ENCODE measurements around the gene PCNT.
"Not testable (repeated sequence)": the region's sequence is repeated elsewhere in the genome, so short reads cannot be mapped to it uniquely, and the experiment has no call there.

The PCNT gene

DNA sequence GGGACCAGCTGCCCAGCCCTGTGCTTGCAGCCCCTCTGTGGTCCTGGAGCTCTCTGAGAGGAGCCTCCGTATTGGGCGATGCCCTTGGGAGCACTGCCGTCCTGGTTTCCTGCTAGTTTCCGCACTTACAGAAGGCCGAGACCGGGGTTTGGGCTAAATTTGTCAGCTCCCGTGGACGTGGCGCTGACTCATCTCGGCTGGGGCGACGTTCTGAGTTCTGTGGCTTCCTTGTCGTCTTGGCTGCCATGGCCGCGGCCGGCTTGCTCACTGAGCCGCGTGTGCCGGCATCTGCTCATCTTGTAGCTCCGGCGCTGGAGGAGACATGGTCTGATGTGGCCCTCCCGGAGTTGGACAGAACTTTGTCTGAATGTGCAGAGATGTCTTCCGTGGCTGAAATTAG, 64.9 kb downstream of the PCNT start:
- no peak for DNase-seq

GRCh38 chr21:46390603-46391545, 66.9 kb downstream of the PCNT start:
- no peak for DNase-seq

- DNase-seq = no peak
Measured at GRCh38 chr21:46391773-46392172, 67.8 kb downstream of the PCNT start.

DNA sequence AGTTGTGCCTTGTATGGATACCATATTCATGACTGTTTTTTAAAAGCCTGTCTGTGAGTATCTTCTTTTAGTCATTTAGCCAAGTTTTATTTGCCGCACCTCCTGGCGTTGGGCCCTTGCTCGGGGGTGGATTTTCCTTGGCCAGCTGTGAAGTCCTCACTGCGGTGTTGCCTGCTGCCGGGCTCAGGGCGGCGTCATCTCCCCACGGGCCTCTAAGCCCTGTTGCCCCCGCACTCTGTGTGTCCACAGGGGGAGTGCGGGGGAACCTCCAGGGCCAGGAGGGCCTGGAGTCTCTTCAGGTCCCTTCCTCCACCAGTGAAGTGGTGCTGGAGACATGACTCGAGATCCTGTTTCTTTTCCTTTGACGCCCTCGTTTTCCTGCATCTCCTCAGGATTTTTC, 69.0 kb downstream of the PCNT start:
- no peak for DNase-seq

GRCh38 chr21:46393451-46393940, 69.5 kb downstream of the PCNT start:
- DNase-seq = no peak

DNA sequence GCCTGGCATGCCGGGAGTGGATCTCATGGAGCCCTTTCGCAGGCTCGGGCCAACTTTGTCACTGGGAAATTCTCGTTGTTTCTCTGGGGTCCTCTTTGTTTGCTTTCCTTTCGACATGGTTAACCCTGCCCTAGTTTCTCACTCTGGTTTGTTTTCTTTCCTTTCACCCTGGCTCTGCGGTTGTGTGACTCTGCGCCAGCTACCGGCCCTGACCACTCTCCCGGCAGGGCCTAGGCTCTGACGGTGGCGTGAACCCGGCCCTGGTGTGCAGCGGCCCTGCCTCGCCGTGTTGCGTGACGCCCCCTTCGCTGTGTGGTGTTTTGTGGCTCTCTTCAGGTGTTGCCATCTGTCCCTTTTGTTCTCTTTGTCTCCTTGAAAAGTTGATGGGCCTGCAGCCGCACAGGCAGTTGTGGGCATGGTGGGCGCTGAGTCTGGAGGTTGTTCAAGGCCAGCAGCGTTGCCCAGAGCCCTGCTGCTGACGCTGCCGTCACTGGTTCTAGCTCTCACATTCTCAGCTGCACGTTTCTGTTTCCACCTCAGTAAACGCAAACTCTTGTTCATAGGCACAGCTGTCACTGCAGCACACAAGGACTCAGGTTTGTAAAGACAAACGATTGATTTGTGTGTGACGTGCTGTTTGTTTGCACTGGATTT, 70.1 kb downstream of the PCNT start:
- DNase-seq = no peak

- DNase-seq = no peak
Measured at GRCh38 chr21:46394595-46395104, 70.7 kb downstream of the PCNT start.

- no peak for DNase-seq
Measured at GRCh38 chr21:46397211-46397905, 73.4 kb downstream of the PCNT start.

- DNase-seq = no peak
Measured at GRCh38 chr21:46397993-46398392, 74.0 kb downstream of the PCNT start.

DNA sequence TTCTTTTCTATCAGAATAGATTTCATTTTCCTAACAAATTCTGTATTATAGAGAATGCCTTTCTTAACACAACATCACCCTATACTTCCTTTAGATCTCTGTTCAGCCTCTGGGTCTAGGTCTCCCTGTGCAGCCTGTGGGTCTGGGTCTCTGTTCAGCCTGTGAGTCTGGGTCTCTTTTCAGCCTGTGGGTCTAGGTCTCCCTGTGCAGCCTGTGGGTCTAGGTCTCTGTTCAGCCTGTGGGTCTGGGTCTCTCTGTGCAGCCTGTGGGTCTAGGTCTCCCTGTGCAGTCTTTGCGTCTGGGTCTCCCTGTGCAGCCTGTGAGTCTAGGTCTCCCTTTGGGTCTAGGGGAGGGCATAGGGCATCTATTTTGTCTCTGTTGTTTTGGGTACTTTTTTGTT, 75.2 kb downstream of the PCNT start:
- DNase-seq = no peak

DNA sequence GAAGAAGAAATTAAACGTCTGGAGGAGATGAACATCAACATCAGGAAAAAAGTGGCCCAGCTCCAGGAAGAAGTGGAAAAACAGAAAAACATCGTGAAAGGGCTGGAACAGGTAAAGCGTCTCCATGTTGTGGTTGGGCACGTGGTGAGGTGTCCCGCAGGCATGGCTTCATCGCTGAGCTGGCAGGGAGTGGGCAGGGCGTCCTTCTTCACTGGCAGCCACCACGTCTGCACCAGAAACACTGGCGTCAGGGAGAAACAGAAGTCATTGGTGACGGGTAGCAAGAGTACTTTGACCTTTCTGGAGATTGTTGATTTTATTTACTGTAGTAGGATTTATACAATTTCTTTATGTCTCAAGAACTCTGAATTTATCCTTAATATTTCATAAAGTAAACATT, 75.7 kb downstream of the PCNT start:
- DNase-seq = no peak

GRCh38 chr21:46401186-46401910, 77.4 kb downstream of the PCNT start:
- DNase-seq = no peak

GRCh38 chr21:46402421-46402820, 78.5 kb downstream of the PCNT start:
- no peak for DNase-seq

GRCh38 chr21:46403234-46403811, 79.4 kb downstream of the PCNT start:
- not testable (repeated sequence) for DNase-seq

DNA sequence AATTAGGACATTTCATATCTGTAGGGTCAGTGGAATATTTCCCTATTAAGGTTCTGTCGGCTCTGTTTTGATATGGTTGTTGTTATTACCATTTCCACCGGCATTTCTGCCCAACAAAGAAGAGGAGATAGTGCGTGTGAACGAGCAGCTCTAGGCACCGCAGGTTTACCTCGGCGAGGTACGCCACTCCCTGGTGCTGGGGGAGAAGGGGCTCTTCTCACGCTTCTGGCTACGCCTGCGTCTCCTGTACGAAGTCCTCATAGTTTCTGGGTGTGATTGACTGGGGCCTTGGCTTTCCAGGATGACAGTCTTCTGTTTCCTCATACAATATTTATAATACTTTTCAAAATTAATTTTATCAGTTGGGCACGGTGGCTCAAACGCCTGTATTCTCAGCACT, 80.3 kb downstream of the PCNT start:
- no peak for DNase-seq

DNA sequence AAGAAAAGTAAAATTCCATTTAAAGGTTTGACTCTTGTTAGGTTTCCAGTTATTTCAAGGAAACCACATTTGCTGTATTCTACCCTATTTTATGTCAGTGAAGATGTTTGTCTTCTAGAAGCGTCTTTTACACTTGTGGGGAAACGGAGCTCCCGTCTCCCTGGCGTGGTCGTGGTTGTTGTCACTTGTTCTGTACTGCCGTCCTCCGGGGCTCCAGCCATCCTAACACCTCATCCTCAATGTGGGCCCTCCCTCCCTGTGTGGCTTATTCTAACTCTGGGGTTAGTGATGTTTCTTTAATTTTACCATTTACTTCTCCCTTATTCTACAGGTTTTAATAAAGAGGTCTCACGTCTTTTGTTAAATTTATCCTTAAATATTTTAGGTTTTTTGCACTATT, 82.0 kb downstream of the PCNT start:
- no peak for DNase-seq

GRCh38 chr21:46409641-46410406, 85.9 kb downstream of the PCNT start:
- no peak for DNase-seq

GRCh38 chr21:46410516-46410915, 86.6 kb downstream of the PCNT start:
- no peak for DNase-seq

- no peak for DNase-seq
Measured at GRCh38 chr21:46411236-46411635, 87.3 kb downstream of the PCNT start.

DNA sequence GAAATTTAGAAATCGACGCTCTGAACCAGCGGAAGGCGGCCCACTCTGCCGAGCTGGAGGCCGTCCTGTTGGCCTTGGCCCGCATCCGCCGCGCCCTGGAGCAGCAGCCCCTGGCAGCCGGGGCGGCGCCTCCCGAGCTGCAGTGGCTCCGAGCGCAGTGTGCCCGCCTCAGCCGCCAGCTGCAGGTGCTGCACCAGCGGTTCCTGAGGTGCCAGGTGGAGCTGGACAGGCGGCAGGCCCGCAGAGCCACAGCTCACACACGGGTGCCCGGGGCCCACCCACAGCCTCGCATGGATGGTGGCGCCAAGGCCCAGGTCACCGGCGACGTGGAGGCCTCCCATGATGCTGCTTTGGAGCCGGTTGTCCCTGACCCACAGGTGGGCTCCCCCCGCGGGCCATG, 87.7 kb downstream of the PCNT start:
- DNase-seq = no peak

All from DMS 273 treated with DMSO at 0.1 percent for 48 hours (cell line).